Mesothelial cell of epicardium (in vitro differentiated cells): Measurements from ENCODE around the gene ADD3. TPM values are rescaled to one million over a fixed set of nuclear protein-coding genes. Genes with fewer than 3 reads are reported as not detected.
A peak's percentile ranks its signal among the peaks of the same experiment; 100 is the strongest.

ENCODE experiments used
- DNase-seq, 2 experiments: peaks; one replicate each; pipeline ENCODE4 v3.0.0; 2021; ENCODE audit warnings: low spot score in 2 of 2; ENCODE audit not compliant: unreplicated experiment in 2 of 2
- H3K27ac Mint-ChIP-seq: 2 replicates; pipeline ENCODE4 v1.8.0; 2021; ENCODE audit warnings: mixed read lengths
- H3K27me3 Mint-ChIP-seq: 2 replicates; pipeline ENCODE4 v1.8.0; 2021; ENCODE audit warnings: low read depth, mixed read lengths
- H3K36me3 Mint-ChIP-seq: 2 replicates; pipeline ENCODE4 v1.8.0; 2021; ENCODE audit warnings: mixed read lengths
- H3K4me1 Mint-ChIP-seq: 2 replicates; pipeline ENCODE4 v1.8.0; 2021; ENCODE audit warnings: mixed read lengths
- H3K4me3 Mint-ChIP-seq: 2 replicates; pipeline ENCODE4 v1.8.0; 2021; ENCODE audit warnings: mild to moderate bottlenecking, moderate library complexity, mixed read lengths
- H3K9me3 Mint-ChIP-seq: 2 replicates; pipeline ENCODE4 v1.8.0; 2021; ENCODE audit warnings: mixed read lengths
- CTCF ChIP-seq: fragments of 200-600 bp; sonication (generic); IDR thresholded peaks from one replicate; pipeline ENCODE4 v1.5.0; 2021; ENCODE audit warnings: antibody characterized with exemption; ENCODE audit not compliant: unreplicated experiment
- total RNA-seq: library from RNA; stranded (reverse); gene quantifications from 3 replicates; pipeline ENCODE4 v1.2.1, GENCODE V29; 2021

The ADD3 gene
- total RNA-seq, 1 donor from 2014 or later, result 104 TPM

- TF ChIP-seq CTCF, result no peak
- no peak overlapping the region for H3K4me3 Mint-ChIP-seq
- no peaks in the 10 kb centered on the region for H3K36me3 Mint-ChIP-seq
Measured at GRCh38 chr10:109994711-109995577, 12.8 kb upstream of the ADD3 start.

GRCh38 chr10:109995595-109995994 is 12.2 kb upstream of the ADD3 start:
- no peak for DNase-seq
- H3K27ac Mint-ChIP-seq, result no peak overlapping the region
- no peaks in the 10 kb centered on the region for H3K9me3 Mint-ChIP-seq
- H3K4me3 Mint-ChIP-seq, result no peak overlapping the region
- H3K27me3 Mint-ChIP-seq, result peaks cover 3% of the 10 kb centered on the region
- TF ChIP-seq CTCF, result no peak
- peaks cover 43% of the 10 kb centered on the region for H3K4me1 Mint-ChIP-seq
- H3K36me3 Mint-ChIP-seq, result no peaks in the 10 kb centered on the region

More at GRCh38 chr10:109994711-109995577, 12.8 kb upstream of the ADD3 start:
- H3K27me3 Mint-ChIP-seq, result peaks cover 3% of the 10 kb centered on the region
- peaks cover 43% of the 10 kb centered on the region for H3K4me1 Mint-ChIP-seq
- no peaks in the 10 kb centered on the region for H3K9me3 Mint-ChIP-seq
- DNase-seq, result no peak
- H3K27ac Mint-ChIP-seq, result no peak overlapping the region

GRCh38 chr10:109996225-109996624 is 11.6 kb upstream of the ADD3 start:
- no peak for DNase-seq
- H3K9me3 Mint-ChIP-seq, result no peaks in the 10 kb centered on the region
- H3K4me1 Mint-ChIP-seq, result peaks cover 43% of the 10 kb centered on the region
- H3K36me3 Mint-ChIP-seq, result no peaks in the 10 kb centered on the region
- peaks cover 3% of the 10 kb centered on the region for H3K27me3 Mint-ChIP-seq
- TF ChIP-seq CTCF, result no peak
- H3K4me3 Mint-ChIP-seq, result no peak overlapping the region
- peak overlapping the region; percentile 86 for H3K27ac Mint-ChIP-seq

GRCh38 chr10:109996766-109997171 is 11.0 kb upstream of the ADD3 start:
- Mint-ChIP-seq H3K4me3 (no peak overlapping the region), H3K4me1 (peaks cover 43% of the 10 kb centered on the region), H3K27ac (peak overlapping the region; percentile 86), H3K36me3 (no peaks in the 10 kb centered on the region), H3K27me3 (peaks cover 3% of the 10 kb centered on the region), H3K9me3 (no peaks in the 10 kb centered on the region)
- DNase-seq, result no peak
- no peak for TF ChIP-seq CTCF

- Mint-ChIP-seq H3K4me1 (peaks cover 43% of the 10 kb centered on the region), H3K27me3 (peaks cover 3% of the 10 kb centered on the region), H3K9me3 (no peaks in the 10 kb centered on the region), H3K4me3 (no peak overlapping the region), H3K27ac (no peak overlapping the region), H3K36me3 (no peaks in the 10 kb centered on the region)
- TF ChIP-seq CTCF, result no peak
- DNase-seq, result no peak
Measured at GRCh38 chr10:109997233-109997632, 10.6 kb upstream of the ADD3 start.
